ENCODE results near the gene ARSD.

DNA sequence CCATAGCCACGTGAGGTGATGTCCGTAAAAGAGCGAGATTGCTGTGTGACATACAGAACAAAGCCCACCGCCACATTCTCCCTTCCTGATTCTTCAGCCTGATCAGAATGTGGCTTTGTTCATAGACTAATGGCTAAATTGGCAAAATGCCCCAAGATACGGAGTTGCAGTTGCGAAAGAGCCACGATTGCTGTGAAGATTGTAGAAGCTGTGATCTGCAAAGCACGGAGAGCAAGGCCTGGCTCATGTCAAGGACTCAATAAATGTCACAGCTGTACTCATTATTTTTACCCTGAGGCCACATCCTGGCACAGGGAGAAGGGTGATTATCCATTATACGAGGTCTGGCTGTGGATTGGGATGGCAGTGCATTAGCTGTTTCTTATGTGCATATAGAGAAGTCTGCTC, 34.2 kb downstream of the ARSD start:
- TF ChIP-seq POLR2AphosphoS5 (IDR thresholded peaks at IDR 0.05; ENCODE audit: borderline replicate concordance, low read depth, low read length) (peak; percentile 94), EZH2 (IDR thresholded peaks at IDR 0.05) (no peak)

All from SK-N-MC (cell line).